GM12878 (cell line): ENCODE data around the gene BTBD3.

Source experiments
- ATF2 ChIP-seq: IDR thresholded peaks from 2 replicates; pipeline ENCODE4 v1.6.1; 2012; ENCODE audit warnings: low read length, inconsistent platforms
- CEBPZ ChIP-seq: fragments of 150-350 bp; IDR thresholded peaks from 2 replicates; pipeline ENCODE4 v1.6.1; 2016; ENCODE audit warnings: low read depth, low read length
- CTCF ChIP-seq, 3 experiments: IDR thresholded peaks in 2 of 3; conservative IDR thresholded peaks in 1 of 3; 2 replicates each; pipeline ENCODE4 v1.5.1; 2011; ENCODE audit warnings: low read depth in 3 of 3, low read length in 3 of 3, mild to moderate bottlenecking in 3 of 3, control low read depth in 2 of 3, moderate library complexity in 2 of 3, inconsistent platforms in 1 of 3, mixed read lengths in 1 of 3; ENCODE audit not compliant: control insufficient read depth in 2 of 3, insufficient read depth in 1 of 3; ENCODE audit errors: extremely low read depth in 1 of 3
- EZH2 ChIP-seq: IDR thresholded peaks from 2 replicates; pipeline ENCODE4 v1.6.1; 2012; ENCODE audit warnings: low read depth, mild to moderate bottlenecking, control low read depth, inconsistent platforms, low read length, borderline replicate concordance; ENCODE audit not compliant: control insufficient read depth
- GABPA ChIP-seq: IDR thresholded peaks from 2 replicates; pipeline ENCODE4 v1.6.1; 2014; ENCODE audit warnings: antibody characterized with exemption, low read depth, mild to moderate bottlenecking, inconsistent platforms
- HDGF ChIP-seq: fragments of 450-650 bp; IDR thresholded peaks from 2 replicates; pipeline ENCODE4 v1.6.1; 2016; ENCODE audit warnings: antibody characterized with exemption
- MXI1 ChIP-seq: fragments of 150-350 bp; IDR thresholded peaks from 2 replicates; pipeline ENCODE4 v1.6.1; 2011; ENCODE audit warnings: low read depth, mild to moderate bottlenecking, inconsistent platforms, low read length, improper control_type of control experiment
- NRF1 ChIP-seq: conservative IDR thresholded peaks from 2 replicates; pipeline ENCODE4 v1.6.1; 2011; ENCODE audit warnings: mild to moderate bottlenecking, low read depth, low read length, improper control_type of control experiment
- POLR2A ChIP-seq: IDR thresholded peaks from 2 replicates; pipeline ENCODE4 v1.6.1; 2011; ENCODE audit warnings: low read depth, mild to moderate bottlenecking, low read length

- no peak for TF ChIP-seq ATF2
- TF ChIP-seq NRF1 = no peak
- TF ChIP-seq HDGF = no peak
- TF ChIP-seq POLR2A = no peak
- no peak for TF ChIP-seq EZH2
- TF ChIP-seq CTCF (IDR thresholded peaks at IDR 0.05 in 2 of 3, conservative IDR thresholded peaks at IDR 0.05 in 1 of 3; ENCODE audit: control insufficient read depth in 2 of 3, extremely low read depth in 1 of 3, insufficient read depth in 1 of 3, low read depth in 3 of 3, low read length in 3 of 3) = no peak
- no peak for TF ChIP-seq CEBPZ
- no peak for TF ChIP-seq MXI1
- TF ChIP-seq GABPA = no peak
These were observed 41.1 kb upstream of the BTBD3 start for GRCh38 chr20:11876555-11876954.
